Right ventricle myocardium superior (tissue), 1 donor: ENCODE results near the gene THAP10. TPM values are rescaled to one million over a fixed set of nuclear protein-coding genes. Genes with fewer than 3 reads are reported as not detected.
"Not testable (repeated sequence)": the region's sequence is repeated elsewhere in the genome, so short reads cannot be mapped to it uniquely, and the experiment has no call there.

Source experiments
- ATAC-seq: fragments of 200-7000 bp; cut with Tn5 transposase; one replicate; pipeline ENCODE4 v1.9.1; 2020; ENCODE audit warnings: mild to moderate bottlenecking; ENCODE audit not compliant: poor library complexity
- DNase-seq: peaks from one replicate; pipeline ENCODE4 v3.0.0-alpha.2; 2020
- intact Hi-C: fragments of 100-400 bp; cut with DNase I; formaldehyde crosslinking; loops from one replicate; pipeline ENCODE4 v1.11.2; 2022
- long read RNA-seq: library from polyadenylated mRNA; unstranded; transcript quantifications from one replicate; pipeline ENCODE4 v2.0.0, GENCODE V29; 2021
- total RNA-seq: library from RNA; stranded (reverse); fragmentation: NEBNext Ultra II Directional; extraction: Animal tissue kit (Norgen Biotek cat#: 25700); gene quantifications from one replicate; pipeline ENCODE4 v1.2.1, GENCODE V29; 2021
- donor health status: DM: no; HTN: yes; CAD: no; lungs with severe emphysema.

THAP10 gene
- total RNA-seq: 3.9 TPM
- long read RNA-seq, transcript THAP10-201 (3 exons, 2,399 nt): major isoform, 6 of 6 reads
- long read RNA-seq, partial matches to known transcripts: 0 of 6 reads
- long read RNA-seq, other reads (novel, unspliced or antisense): 0 of 6 reads

DNA sequence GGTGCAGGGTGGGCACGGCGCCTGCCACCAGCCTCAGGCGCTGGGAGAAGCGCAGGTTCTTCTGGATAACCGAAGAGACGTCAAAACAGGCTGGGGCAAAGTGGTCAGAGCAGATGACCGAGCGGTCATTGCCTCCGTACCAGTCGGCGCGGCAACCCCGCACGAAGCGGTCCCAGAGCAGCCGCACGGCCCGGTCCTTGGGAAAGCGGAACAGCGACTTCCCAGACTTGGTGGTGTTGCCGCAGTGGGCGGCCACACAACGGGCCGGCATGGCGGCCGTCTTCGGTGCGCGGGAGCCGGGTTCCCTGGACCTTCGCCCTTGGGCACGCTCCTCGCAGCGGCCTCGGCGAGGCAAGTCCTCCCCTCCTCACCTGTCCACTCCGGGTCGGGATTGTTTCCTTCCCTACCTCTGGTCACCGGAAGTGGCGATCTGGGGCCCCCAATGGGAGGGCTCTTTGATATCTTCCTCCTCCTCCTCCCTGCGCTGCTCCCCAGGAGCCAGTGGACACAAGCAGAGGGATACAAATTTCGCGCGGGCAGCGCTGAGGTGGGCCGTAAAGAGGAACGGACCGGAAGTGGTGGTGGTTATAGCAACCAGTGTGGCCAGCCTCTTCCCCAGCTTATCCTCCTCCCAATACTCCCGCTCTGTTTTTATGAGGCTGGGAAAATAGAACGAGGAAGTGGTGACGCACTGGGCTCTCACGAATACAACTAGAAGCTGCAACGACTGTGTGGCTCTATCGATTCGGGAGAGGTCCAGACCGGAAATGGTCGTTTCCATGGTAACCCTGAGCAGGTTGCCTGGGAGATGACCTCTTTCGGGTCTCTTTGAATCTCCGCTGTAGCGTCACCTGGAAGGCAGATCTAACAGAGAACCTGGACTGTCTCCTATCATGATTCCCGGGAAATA, at the start of gene THAP10, which contains the start of gene LRRC49:
Gene THAP10 (minus strand): TSS at position 432 of the 910 bp plus-strand sequence. CDS start 161 bp downstream, at position 271.
Gene LRRC49 (plus strand): TSS at position 825 of the 910 bp plus-strand sequence. CDS start 69 bp downstream, at position 894.
- intact Hi-C loops: loop anchor here (10.0 kb wide), 1 partner anchor 213 kb away; no protein-coding TSS in a partner anchor

DNA sequence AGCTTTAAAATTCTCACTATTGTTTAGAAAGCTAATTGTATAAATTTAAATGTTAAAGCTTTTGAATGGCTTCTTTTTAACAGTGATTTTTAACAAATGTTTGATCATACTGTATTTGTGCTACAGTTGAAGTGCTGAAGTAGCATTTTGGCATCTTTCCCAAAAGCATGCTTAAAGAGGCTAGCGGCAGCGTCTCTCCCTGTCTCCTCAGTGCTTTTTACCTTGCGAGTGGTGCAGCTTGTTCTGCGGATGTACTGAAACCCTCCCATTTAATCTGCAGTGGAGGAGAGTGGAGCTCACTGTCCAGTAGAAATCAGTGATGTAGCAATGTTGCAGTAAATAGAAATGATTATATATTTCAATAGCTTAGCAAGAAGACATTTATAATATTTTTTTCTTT, 44.1 kb upstream of the THAP10 start:
- intact Hi-C loops: no loop called here
- no peak for DNase-seq
- ATAC-seq: peak; percentile 71

More for the DNA sequence above, at the start of gene THAP10, which contains the start of gene LRRC49:
- DNase-seq (peak; percentile 93), ATAC-seq (peak; percentile 98)

DNA sequence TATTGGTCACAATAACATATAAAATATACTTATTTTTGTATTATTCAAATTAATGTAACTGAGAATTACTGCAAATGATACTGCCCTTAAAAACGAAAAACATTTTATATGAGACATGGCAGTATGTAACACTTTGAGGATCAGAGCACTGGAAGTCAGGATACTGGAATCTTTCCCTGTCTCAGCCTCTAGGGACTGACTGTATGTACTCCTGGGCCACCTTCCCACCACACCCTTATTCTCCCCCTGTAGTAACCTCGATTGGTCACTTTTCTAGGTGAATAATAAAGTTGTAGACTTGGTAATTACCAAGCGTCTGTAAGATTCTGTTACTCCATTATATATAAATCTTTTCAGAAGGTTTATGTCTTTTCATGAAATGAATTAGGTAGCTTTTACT, 43.4 kb upstream of the THAP10 start:
- intact Hi-C loops: no loop called here
- DNase-seq (no peak), ATAC-seq (peak; percentile 54)

DNA sequence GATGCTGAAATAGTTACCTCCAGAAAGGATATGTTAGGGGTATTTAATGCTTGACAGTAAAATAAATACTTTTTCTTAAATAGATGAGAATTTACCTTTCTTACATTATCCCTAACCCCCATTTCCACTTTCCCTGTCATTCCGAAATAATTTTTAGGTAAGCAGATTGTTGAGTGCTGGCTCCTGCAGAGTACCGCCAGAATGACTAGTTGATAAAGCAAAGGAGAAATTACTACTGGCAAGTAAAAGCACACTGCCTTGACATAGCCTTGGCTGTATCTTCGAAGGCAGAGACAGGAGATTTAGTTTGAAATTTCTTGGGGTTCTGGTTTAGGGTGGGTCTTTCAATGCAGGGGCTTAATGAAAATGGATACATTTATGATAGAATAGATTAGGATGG, 41.2 kb upstream of the THAP10 start:
- DNase-seq (no peak), ATAC-seq (no peak)
- intact Hi-C loops: no loop called here

DNA sequence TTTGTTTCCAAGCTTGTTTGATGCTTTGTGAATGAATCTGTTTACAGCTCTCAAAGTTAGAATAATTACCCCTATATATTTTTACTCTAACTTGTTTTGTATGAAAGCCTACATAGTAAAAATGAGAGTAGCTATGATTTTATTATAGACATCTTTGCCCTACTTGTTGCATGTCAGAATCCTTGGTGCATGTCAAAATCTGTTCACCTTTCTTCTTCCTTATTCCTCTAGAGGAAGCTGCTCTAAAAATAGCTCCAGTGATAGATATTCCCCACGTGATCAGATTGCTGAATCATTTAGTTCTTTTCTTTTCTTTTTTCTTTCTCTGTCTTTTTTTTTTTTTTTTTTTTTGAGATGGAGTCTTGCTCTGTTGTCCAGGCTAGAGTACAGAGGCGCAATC, 40.2 kb upstream of the THAP10 start:
- DNase-seq: no peak
- intact Hi-C loops: no loop called here
- ATAC-seq: no peak

DNA sequence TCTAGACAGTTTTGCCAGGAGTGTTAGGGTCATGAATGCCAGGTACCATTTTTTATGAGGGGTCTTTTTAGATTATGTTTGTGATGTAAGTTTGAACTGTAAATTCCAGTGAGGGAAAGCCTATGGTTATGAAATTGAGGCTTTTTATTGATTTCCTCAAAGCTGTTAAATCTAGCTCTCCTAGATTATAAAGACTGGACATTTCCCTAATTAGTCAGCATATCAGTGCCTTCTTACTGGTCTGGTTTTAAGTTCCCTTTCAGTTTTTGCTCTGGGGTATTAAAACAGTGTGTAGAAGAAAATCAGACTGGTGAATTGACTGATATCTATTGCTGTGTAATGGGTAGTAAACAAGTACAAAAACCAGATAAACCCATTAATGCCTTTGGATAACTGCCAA, 39.6 kb upstream of the THAP10 start:
- no peak for DNase-seq

DNA sequence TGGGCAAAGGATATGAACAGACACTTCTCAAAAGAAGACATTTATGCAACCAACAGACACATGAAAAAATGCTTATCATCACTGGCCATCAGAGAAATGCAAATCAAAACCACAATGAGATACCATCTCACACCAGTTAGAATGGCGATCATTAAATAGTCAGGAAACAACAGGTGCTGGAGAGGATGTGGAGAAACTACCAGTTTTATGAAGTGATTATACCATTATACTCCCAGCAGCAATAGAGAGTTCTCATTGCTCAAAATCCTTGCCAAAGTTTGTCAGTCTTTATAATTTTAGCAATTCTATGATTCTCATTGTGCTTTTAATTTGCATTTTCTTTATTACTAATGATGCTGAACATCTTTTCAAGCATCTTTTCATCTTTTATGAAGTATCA, 34.7 kb upstream of the THAP10 start:
- intact Hi-C loops, ATAC-seq, DNase-seq: not testable (repeated sequence)

More for the DNA sequence above, 39.6 kb upstream of the THAP10 start:
- ATAC-seq: no peak
- intact Hi-C loops: no loop called here

DNA sequence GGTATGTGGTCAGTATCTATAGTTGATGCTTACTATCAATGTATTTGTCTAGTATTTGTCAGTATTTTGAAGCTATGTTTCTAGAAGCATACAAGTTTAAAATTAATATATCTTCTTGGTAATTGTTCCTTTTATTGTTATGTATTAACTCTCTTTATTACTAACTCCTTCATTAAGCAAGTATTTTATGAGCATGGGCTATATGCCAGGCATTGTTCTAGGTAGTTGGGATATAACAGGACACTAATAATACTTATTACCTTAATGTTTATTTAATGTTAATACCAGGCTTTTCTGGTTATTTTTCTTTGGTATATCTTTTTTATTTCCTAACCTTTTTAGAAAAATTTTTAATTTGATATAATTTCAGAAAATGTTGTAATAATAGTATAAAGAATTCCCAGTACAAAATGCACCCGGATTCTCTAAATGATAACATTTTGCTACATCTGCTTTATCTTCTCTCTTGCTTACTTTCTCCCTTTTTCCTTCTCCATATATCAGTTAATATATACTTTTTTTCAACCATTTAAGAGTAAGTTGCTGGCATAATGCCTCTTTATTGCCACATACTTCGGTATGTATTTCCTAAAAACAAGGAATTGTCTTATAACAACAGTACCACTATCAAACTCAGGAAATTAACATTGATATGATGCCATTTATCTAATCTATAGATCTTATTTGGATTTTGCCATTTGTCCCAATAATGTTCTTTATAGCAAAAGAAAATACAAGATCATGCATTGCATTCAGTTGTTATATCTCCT, 31.3 kb upstream of the THAP10 start:
- ATAC-seq (no peak), DNase-seq (no peak)
- intact Hi-C loops: no loop called here

DNA sequence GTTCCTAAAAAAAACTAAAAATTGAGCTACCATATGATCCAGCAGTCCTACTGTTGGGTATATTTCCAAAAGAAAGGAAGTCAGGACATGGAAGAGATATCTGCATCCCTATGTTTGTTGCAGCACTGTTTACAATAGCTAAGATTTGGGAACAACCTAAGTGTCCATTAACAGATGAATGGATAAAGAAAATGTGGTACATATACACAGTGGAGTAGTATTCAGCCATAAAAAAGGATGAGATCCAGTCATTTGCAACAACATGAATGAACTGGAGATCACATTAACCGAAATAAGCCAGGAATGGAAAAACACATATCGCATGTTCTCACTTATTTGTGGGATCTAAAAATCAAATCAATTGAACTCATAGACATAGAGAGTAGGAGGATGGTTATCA, 29.9 kb upstream of the THAP10 start:
- DNase-seq (no peak), ATAC-seq (no peak)

DNA sequence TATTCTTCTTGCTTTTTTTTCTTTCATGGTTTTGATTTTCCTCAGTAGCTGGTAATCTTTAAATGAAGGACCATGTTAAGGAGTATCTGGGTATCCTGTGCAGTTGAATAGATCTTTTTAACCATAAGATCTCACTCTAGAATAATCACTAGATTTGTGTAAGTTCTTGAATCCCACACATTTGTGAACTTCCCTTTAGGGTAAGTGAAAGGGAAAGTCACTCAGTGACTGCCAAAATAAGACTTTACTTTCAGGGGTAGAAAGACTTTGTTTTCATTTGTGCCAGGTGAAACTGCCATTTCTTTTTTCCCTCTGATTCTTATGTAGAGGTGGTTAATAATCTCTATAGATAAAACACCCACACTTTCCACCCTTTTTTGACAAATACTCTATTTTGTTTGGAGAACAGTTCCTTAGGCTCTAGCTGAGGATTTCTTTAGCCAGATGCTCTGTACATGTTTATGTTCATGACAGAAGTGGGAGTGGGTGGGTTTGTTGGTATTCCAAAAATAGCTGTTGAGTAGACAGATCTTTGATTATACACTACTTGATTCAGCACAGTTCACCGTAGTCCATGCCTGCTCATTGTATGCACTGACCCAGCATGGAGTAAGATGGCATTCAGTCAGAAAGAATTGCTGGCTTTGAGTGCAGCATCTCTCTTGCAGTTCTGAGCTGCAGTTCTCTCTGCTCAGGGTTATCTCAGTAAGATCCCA, 28.9 kb upstream of the THAP10 start:
- ATAC-seq (no peak), DNase-seq (no peak)
- intact Hi-C loops: no loop called here

More for the DNA sequence above, 29.9 kb upstream of the THAP10 start:
- intact Hi-C loops: no loop called here

DNA sequence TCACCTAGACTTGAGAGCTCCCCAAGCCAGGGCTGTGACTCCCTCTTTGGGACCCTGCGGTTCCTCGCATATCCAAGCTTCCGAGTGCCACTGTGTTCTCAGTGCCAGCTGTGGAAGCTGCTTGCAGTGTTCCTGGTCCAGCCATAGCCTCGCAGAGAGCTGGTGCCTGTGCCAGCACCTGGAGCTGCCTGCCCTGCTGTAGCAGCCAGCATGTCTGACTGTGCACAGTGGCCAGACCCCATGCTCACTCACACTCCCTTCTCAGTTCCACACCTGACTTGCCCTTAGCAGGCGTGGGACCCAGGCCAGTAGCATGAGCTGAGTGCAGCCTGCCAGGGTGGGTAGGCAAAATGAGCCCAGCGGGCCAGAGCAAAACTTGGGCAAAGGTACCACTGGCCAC, 25.7 kb upstream of the THAP10 start:
- no peak for ATAC-seq
- no peak for DNase-seq
- intact Hi-C loops: no loop called here

DNA sequence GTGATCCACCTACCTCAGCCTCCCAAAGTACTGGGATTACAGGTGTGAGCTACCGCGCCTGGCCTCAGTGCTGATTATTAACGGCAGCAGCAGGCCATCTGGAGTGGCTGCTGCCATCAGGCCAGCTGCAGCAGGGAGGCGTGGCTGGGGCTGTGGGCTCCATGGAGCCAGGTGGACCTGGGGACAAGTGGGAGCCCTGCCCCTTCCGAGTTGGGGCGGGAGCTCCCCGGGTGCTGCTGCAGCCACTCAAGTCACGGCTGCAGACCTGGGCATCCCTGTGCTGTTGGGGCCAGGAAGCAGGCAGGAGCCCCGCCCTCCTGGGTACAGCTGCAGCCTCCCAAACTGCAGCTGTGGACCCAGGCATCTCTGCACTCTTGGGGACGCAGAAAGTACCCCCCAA, 24.3 kb upstream of the THAP10 start:
- intact Hi-C loops: no loop called here

DNA sequence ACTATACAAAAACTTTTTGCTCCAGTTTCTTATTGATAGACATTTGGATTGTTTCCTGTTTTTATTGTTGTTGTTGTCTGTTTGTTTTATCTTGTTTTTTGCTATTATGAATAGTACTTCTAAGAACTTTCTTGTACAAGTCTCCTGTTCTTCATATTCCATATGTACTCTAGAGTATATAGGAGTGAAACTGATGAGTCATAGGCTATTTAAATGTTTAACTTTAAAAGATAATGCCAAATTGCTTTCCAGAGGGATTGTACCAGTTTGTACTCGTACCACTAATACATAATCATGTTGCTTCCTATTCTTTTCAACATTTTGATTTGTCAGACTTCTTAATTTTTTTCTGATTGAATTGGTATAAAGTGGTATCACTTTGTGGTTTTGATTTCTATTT, 20.0 kb upstream of the THAP10 start:
- ATAC-seq: no peak
- intact Hi-C loops: no loop called here
- DNase-seq: no peak

More for the DNA sequence above, 24.3 kb upstream of the THAP10 start:
- DNase-seq (no peak), ATAC-seq (no peak)

DNA sequence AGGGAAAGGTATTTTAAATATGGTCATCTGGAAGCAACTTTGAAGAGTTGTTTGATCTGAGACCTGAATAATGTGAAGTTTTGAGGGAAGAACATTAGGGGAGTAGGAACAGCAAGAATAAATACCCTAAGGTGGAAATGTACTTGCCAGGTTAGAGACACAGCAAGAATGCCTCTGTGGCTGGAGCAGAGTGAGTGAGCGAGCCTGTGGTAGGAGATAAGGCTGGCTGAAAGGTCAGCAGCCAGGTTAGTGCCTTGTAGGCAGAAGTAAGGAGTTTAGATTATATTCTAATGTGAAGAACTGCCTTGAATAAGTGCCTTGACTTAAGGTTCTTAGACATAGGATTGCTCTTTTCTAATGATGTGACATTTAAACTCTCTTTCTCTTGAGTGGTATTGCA, 18.7 kb upstream of the THAP10 start:
- intact Hi-C loops: no loop called here
- ATAC-seq (no peak), DNase-seq (no peak)

DNA sequence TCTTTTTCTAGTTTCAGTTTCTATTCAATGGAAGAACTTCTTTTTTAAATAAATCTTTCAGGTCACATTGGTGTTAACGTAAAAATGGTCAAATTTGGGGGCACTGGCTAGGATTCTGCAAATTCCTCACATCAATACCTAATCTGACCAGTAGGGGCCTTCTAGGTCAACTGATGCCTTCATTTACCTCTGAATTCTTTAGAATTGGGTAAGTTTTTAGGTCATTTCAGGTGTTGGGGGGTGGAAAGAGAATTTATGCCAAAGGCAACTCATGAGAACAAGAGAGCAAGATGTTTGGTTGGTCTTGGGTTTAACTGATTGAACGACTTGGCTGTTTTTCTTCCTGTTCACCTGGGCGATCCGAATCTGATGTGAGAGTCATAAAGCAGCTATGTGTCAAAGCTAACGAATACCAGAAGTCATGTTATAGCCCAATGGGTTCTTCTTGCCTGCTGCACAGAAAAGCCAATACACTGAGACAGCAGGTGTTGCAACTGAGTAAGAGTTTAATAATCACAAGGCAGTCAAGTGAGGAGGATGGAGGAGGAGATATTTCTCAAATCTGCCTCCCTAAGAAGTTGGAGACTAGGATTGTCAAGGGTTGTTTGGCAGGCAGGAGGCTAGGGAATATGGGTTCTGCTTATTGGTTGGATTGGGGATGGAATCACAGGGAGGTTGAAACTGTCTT, 15.7 kb upstream of the THAP10 start:
- ATAC-seq: no peak
- intact Hi-C loops: no loop called here
- DNase-seq: no peak

DNA sequence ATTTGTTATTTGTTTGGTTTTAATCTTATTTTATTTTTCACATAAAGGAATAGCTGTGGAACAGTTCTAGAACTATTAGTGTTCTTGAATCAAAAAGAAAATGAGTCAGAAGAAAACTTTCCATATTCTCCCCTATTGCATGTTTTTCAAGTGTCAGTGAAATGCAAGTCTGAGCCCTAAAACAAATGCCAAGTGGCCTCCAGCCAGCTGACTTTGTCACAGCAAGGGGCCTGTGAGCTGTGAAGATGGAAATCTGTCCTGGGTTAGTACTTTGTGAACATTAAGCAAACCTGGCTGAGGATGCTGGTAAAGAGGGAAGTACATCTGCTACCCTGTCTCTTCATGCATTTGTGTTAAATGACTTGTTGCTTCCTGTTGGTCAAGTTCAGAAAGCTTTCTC, 14.6 kb upstream of the THAP10 start:
- ATAC-seq: no peak
- intact Hi-C loops: no loop called here
- no peak for DNase-seq

DNA sequence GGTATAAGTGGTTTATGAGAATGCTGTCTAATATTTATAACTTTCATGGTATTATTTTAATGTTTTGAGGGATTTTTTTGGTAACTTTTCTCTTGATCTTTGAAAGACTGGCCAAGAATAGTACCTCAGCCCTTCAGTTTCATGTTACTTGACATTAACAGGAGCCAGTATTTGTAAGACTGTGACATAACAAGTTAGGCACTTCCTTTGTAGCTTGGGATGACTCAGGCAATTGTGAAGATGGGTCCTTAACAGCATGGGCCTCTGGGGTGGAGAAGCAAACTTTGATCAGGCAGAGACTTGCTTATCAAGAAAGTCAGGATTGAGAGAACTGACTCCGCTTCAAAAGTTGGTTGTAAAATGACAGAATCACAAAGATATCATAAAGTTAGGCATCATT, 9.9 kb upstream of the THAP10 start:
- intact Hi-C loops: no loop called here
- DNase-seq (no peak), ATAC-seq (no peak)

DNA sequence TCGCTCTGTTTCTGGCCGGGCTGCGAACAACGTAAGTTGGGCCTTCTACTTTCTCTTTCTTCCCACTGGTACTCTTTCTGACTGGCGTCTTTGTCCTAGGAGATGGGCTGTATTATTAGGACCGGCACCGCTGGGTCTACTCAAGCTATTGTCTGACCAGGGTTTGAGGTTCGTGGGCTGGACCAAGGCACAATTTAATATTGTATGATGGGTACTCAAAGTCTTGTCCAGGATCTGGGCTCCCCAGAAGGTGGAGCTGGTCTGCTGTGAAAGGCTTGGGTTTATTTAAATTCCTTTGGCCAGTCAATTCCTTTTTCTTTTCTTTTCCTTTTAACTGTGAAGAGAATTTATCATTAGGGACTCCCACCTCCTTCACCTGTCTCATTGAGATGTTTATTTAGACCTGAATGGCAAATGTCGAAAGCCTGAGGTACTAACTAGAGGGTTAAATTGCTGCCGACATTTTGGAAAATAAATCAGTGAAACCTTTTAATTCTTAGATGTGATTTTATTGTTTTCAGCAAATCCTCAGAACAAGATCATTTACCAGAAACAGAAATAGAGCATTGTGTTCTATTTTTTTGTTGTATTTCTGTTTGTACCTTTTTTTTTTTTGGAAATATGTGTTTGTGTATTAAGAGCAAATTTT, 803 bp upstream of the THAP10 start:
- DNase-seq (peak; percentile 49), ATAC-seq (peak; percentile 74)
- intact Hi-C loops: loop anchor here (10.0 kb wide), 1 partner anchor 212 kb away; no protein-coding TSS in a partner anchor
